Breast epithelium (tissue), 4 donors: ENCODE data around the gene GRP. TPM values are rescaled to one million over a fixed set of nuclear protein-coding genes. Genes with fewer than 3 reads are reported as not detected.
A peak's percentile ranks its signal among the peaks of the same experiment; 100 is the strongest.

Experiments
- DNase-seq, 2 donors: peaks; one replicate each; pipeline ENCODE4 v3.0.0-alpha.2; 2019; ENCODE audit warnings: low spot score in 2 of 2
- H3K27ac ChIP-seq, 2 donors: fragments of 200-600 bp; sonication (generic) in 1 of 2; one replicate each; pipeline ENCODE4 v1.5.1; 2016 to 2019; ENCODE audit warnings: mild to moderate bottlenecking in 1 of 2
- H3K27me3 ChIP-seq, 2 donors: fragments of 200-600 bp; sonication (generic) in 1 of 2; one replicate each; pipeline versions ENCODE4 v1.5.1 to v1.6.0; 2017 to 2019; ENCODE audit warnings: control low read depth in 1 of 2, mild to moderate bottlenecking in 1 of 2
- H3K36me3 ChIP-seq: fragments of 200-600 bp; one replicate; pipeline ENCODE4 v1.5.1; 2019
- H3K4me1 ChIP-seq, 2 donors: fragments of 200-600 bp; sonication (generic); one replicate each; pipeline ENCODE4 v1.5.1; 2016 to 2019; ENCODE audit warnings: control low read depth in 1 of 2
- H3K4me3 ChIP-seq, 3 donors: fragments of 200-600 bp; sonication (generic); 1 replicate in 2 of 3; 2 replicates in 1 of 3; pipeline ENCODE4 v1.5.1; 2016 to 2019; ENCODE audit warnings: mild to moderate bottlenecking in 3 of 3, moderate library complexity in 2 of 3
- H3K9me3 ChIP-seq, 2 donors: fragments of 200-600 bp; sonication (generic) in 1 of 2; one replicate each; pipeline ENCODE4 v1.5.1; 2016 to 2019; ENCODE audit warnings: control low read depth in 1 of 2
- POLR2A ChIP-seq: fragments of 450-650 bp; IDR thresholded peaks from one replicate; pipeline ENCODE4 v1.6.1; 2016; ENCODE audit warnings: antibody characterized with exemption, mild to moderate bottlenecking, moderate library complexity
- POLR2AphosphoS5 ChIP-seq, 3 donors: sonication (generic); formaldehyde crosslinking; IDR thresholded peaks; one replicate each; pipeline ENCODE4 v1.6.1; 2017; ENCODE audit warnings: antibody characterized with exemption in 3 of 3
- intact Hi-C: fragments of 100-400 bp; cut with DNase I; formaldehyde crosslinking; loops from one replicate; pipeline ENCODE4 v1.15.1; 2023; ENCODE audit warnings: low total_unique reads
- total RNA-seq, 3 donors: library from RNA; depleted of rRNA; stranded (reverse); fragments of >200 nt; gene quantifications; one replicate each; pipeline ENCODE4 v1.1.0, GENCODE V29; 2016
- TF ChIP-seq, protein P1 (sequence below), 3 donors: fragments of 450-650 bp; IDR thresholded peaks; one replicate each; pipeline ENCODE4 v1.5.1; 2016 to 2017; ENCODE audit warnings: antibody characterized with exemption in 3 of 3, mild to moderate bottlenecking in 3 of 3, moderate library complexity in 3 of 3

The GRP gene
- total RNA-seq, 3 donors from 2014 or later: 1.6 to 4.7 TPM; not detected in 1

DNA sequence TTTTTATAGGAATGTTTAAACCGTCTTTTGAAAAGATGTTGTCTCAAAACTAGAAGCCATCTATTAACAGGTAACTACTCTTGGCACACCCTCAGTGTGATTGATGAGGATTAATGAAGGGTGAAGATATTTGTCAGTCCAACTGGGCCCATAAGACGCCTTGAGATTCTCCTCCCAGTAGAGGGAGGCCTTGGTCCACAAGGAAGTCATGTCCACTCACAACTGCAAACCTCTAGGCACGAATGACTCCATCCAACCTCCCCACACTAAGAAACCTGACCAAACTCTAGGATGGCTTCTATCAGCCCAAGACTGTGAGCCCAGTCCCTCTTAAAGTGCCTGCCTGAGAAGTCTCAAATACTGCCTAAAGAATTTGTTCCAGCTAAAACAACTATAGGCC is 19.2 kb upstream of the GRP start:
- TF ChIP-seq, protein P1, sequence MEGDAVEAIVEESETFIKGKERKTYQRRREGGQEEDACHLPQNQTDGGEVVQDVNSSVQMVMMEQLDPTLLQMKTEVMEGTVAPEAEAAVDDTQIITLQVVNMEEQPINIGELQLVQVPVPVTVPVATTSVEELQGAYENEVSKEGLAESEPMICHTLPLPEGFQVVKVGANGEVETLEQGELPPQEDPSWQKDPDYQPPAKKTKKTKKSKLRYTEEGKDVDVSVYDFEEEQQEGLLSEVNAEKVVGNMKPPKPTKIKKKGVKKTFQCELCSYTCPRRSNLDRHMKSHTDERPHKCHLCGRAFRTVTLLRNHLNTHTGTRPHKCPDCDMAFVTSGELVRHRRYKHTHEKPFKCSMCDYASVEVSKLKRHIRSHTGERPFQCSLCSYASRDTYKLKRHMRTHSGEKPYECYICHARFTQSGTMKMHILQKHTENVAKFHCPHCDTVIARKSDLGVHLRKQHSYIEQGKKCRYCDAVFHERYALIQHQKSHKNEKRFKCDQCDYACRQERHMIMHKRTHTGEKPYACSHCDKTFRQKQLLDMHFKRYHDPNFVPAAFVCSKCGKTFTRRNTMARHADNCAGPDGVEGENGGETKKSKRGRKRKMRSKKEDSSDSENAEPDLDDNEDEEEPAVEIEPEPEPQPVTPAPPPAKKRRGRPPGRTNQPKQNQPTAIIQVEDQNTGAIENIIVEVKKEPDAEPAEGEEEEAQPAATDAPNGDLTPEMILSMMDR (IDR thresholded peaks at IDR 0.05): no peak
- TF ChIP-seq POLR2A (no peak), POLR2AphosphoS5 (IDR thresholded peaks at IDR 0.05) (no peak)
- no peaks in the 10 kb centered on the region for H3K4me1 ChIP-seq
- H3K27ac ChIP-seq: no peak overlapping the region
- intact Hi-C loops: no loop called here
- no peaks in the 10 kb centered on the region for H3K36me3 ChIP-seq
- DNase-seq: no peak
- H3K9me3 ChIP-seq: no peaks in the 10 kb centered on the region
- H3K4me3 ChIP-seq: no peak overlapping the region
- H3K27me3 ChIP-seq: no peaks in the 10 kb centered on the region

DNA sequence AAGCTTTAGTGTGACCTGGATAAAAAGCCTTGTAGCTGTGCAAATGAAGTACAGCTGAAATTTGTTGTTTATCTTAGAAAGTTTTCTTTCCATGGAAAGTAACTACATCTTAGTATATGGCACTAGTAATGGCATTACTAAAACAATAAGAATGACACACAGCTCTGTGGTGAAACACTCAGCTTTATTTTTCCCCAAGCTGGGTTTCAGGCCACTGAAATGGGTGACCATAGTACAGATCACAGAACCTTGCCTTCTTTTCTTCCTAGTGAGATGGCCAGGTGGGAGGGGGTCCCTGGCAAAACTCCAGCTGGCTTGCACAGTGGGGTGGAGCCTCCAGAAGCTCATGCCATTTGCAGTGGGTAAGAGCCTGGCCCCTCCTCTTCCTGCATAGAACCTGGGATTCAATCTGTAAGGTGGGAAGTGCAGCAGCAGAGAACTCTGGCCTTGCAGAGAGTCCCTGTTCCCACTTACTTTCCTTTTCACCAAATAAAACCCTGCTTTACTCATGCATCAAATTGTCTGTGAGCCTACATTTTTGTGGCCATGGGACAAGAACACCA is 17.6 kb upstream of the GRP start:
- DNase-seq: no peak
- no peaks in the 10 kb centered on the region for H3K27me3 ChIP-seq
- no peak overlapping the region for H3K27ac ChIP-seq
- no peaks in the 10 kb centered on the region for H3K9me3 ChIP-seq
- H3K4me3 ChIP-seq: no peak overlapping the region
- TF ChIP-seq POLR2A: no peak
- TF ChIP-seq, protein P1 (IDR thresholded peaks at IDR 0.05): no peak
- no peak for TF ChIP-seq POLR2AphosphoS5 (IDR thresholded peaks at IDR 0.05)
- intact Hi-C loops: no loop called here
- H3K4me1 ChIP-seq: no peaks in the 10 kb centered on the region
- H3K36me3 ChIP-seq: no peaks in the 10 kb centered on the region

DNA sequence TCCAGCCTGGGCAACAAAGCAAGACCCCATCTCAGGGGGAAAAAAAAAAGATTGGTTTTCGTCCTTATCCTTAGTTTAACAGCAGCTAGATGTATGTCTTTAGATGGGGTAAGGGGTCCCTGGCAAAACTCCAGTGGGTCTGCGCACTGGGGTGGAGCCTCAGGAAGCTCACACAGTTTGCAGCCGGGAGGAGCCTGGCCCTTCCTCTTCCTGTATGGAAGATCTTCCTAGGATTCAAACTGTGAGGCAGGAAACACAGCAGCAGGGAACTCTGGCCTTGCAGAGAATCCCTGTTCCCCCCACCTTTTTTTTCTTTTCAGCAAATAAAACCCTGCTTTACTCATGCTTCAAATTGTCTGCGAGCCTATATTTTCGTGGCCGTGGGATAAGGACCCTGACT is 12.5 kb upstream of the GRP start:
- Histone ChIP-seq H3K4me3 (no peak overlapping the region), H3K9me3 (no peaks in the 10 kb centered on the region), H3K27me3 (no peaks in the 10 kb centered on the region), H3K4me1 (no peaks in the 10 kb centered on the region), H3K27ac (no peak overlapping the region), H3K36me3 (no peaks in the 10 kb centered on the region)
- TF ChIP-seq POLR2A (no peak), POLR2AphosphoS5 (IDR thresholded peaks at IDR 0.05) (no peak)
- TF ChIP-seq, protein P1 (IDR thresholded peaks at IDR 0.05): no peak
- intact Hi-C loops: loop anchor here (5.0 kb wide), 1 partner anchor 695 kb away; no protein-coding TSS in a partner anchor
- no peak for DNase-seq

DNA sequence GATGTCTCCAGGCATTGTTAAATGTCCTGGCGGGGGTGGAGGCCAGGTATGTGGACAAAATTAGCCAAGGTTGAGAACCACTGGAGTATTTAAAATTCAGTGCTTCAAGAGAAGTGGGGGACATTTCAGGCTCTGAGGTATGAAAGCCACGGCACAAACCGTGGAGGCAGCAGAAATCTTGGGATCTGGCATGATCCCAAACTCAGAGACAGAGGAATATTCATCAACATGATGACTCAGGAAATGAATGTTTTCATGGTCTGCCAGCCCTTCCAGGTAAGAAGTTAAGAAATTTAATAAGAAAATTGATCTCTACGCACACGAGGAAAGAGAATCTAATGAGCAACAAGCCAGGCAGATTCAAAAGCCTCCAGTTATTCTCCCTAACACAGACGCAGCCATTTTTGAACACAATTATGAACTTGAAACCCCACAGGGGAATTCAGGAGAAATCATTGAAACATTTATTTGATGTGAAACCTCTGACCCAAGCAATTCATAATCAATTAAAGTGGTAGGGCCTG is 11.3 kb upstream of the GRP start:
- Histone ChIP-seq H3K9me3 (no peaks in the 10 kb centered on the region), H3K36me3 (no peaks in the 10 kb centered on the region), H3K27ac (peak overlapping the region; percentile 71 to 79), H3K4me3 (peak overlapping the region in 1 of 3 donors; percentile 11), H3K27me3 (no peaks in the 10 kb centered on the region), H3K4me1 (no peaks in the 10 kb centered on the region)
- peak in 1 of 2 donors; percentile 46 for DNase-seq
- intact Hi-C loops: loop anchor here (5.0 kb wide), 1 partner anchor 696 kb away; no protein-coding TSS in a partner anchor
- TF ChIP-seq POLR2AphosphoS5 (IDR thresholded peaks at IDR 0.05) (no peak), POLR2A (no peak)
- TF ChIP-seq, protein P1 (IDR thresholded peaks at IDR 0.05): no peak

DNA sequence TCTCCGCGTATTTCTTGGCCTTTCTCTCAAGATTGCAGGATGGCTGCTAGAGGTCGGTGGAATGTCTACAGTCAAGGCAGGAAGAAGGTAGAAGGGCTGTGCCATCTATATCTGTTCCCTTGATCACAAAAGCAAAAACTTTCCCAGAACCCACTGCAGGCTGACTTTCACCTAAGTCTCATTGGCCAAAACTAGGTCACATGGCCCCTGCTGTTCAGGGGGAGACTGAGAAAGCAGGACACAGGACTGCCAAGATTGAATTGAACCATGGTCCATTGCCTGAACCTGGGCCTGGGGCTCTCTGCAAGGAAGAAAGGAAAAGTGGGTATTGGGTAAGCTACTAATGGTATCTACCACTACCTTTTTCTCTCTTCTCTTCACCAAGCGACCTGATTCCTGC is 9.7 kb upstream of the GRP start:
- Histone ChIP-seq H3K27me3 (no peaks in the 10 kb centered on the region), H3K4me3 (no peak overlapping the region), H3K36me3 (no peaks in the 10 kb centered on the region), H3K4me1 (no peaks in the 10 kb centered on the region), H3K9me3 (no peaks in the 10 kb centered on the region), H3K27ac (no peak overlapping the region)
- TF ChIP-seq POLR2A (no peak), POLR2AphosphoS5 (IDR thresholded peaks at IDR 0.05) (no peak)
- TF ChIP-seq, protein P1 (IDR thresholded peaks at IDR 0.05): no peak
- intact Hi-C loops: no loop called here
- DNase-seq: no peak
